ENCODE measurements around the gene KRTAP10-1.
"Not testable (repeated sequence)": the region's sequence is repeated elsewhere in the genome, so short reads cannot be mapped to it uniquely, and the experiment has no call there.

KRTAP10-1 gene, protein sequence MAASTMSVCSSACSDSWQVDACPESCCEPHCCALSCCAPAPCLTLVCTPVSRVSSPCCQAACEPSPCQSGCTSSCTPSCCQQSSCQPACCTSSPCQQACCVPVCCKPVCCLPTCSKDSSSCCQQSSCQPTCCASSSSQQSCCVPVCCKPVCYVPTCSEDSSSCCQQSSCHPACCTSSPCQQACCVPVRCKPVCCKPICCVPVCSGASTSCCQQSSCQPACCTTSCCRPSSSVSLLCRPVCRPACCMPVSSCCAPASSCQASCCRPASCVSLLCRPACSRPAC

GRCh38 chr21:44539991-44540666 lies at the start of gene KRTAP10-1:
TSS of gene KRTAP10-1 (minus strand) at chr21:44540195. CDS start at chr21:44540150, 45 bp downstream.
- in situ Hi-C loops (cut with MboI; ENCODE audit: low sequenced_read_pairs): no loop called here

GRCh38 chr21:44589094-44589493 lies 49.1 kb upstream of the KRTAP10-1 start:
- in situ Hi-C loops (cut with MboI; ENCODE audit: low sequenced_read_pairs): no loop called here

DNA sequence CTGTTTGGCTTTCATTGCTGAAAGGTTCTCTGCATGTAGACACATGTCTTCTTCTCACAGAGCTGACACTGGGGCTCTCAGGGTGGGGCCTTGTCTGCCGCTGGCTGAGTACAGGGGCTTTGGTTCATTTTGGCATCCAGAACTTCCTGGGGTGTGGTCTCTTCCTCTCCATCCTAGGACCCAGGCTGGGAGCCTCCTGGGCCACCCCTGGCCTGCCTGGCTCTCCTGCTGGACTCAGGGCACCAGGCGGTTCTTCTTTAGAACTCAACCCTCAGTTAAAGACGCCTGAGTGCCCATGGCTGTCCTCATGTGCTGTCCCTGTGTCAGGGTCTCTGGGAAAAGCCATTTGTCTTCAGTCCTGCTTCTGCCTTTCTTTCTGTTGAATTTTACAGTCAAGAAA lies 45.9 kb upstream of the KRTAP10-1 start:
- in situ Hi-C loops (cut with MboI; ENCODE audit: low sequenced_read_pairs): no loop called here

- in situ Hi-C loops (cut with MboI; ENCODE audit: low sequenced_read_pairs): no loop called here
Measured at GRCh38 chr21:44583800-44584147, 43.8 kb upstream of the KRTAP10-1 start.

DNA sequence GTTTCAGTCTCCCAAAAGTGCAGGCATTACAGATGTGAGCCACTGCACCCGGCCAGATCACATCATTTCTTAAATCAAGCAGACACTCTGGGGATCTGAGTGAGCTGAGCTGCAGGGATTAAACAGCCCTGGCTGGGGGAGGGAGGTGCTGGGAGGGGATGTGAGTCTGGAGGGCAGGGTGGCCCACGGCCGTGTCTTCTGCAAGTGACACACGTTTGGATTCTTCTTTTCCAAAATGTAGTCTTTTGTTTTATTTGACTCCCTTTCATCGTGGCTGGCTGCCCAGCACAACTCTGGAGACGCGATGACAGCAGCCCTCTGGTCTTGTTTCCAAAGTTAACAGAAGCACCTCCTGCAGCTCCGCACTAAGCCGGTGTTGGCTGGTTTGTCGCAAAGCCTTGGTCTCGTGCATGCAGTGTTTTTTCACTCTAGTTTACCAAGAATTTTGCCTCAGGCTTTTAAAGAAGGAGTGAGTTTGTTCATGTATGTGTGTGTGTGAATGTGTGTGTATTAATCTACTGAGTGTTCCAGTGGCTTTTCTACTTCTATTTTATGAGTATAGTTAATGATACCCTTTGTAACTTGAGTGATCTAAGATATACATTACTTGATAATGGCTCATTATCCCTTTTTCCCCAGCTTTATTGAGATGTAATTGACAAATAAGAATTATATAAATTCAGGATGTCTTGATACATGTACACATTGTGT lies 43.2 kb upstream of the KRTAP10-1 start:
- in situ Hi-C loops (cut with MboI; ENCODE audit: low sequenced_read_pairs): no loop called here

DNA sequence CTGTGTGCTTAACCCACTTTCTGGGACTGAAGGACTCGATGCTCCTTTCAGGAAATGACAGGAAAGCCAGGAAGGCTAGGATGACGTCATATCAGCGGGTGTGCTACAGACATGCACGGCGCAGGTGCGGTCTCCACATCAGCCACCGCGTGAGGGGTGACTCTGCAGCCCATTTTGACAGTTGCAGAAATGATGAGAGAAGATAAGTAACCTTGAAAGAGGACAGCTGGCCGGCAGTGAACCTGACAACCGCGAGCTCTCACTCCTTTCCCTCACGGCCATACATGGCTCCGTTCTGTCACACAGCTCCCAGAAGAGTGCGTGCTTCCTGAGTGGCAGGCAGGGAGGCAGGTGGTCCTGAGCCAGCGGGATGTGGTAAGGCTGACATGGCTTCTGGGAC lies 42.1 kb upstream of the KRTAP10-1 start:
- in situ Hi-C loops (cut with MboI; ENCODE audit: low sequenced_read_pairs): no loop called here

- in situ Hi-C loops (cut with MboI; ENCODE audit: low sequenced_read_pairs): no loop called here
Measured at GRCh38 chr21:44581158-44581557, 41.2 kb upstream of the KRTAP10-1 start.

DNA sequence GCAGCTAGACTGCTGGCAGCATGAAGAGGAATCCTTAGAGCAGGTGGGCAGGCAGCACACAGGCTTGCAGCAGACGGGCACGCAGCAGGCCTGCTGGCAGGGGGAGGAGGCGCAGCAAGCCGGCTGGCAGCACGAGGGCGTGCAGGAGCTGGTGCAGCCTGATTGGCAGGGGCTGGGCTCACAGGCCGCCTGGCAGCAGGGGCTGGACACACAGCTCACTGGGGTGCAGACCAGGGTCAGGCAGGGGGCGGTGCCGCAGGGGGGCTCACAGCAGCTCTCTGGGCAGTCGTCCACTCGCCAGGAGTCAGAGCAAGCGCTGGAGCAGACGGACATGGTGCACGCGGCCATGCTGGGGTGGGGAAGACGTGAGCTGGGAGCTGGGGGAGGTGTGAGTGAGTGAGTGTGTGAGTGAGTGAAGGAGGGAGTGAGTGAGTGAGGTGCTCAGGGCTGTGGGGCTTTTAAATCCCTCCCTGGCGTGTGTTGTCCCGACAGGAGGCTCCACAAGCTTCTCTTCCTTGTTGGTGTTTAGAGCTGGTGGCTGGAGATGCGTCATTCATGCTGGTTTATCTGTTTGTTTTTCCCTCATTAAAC lies 40.3 kb upstream of the KRTAP10-1 start, which contains the start of gene KRTAP10-5:
Gene KRTAP10-5 (minus strand): TSS at position 374 of the 591 bp plus-strand sequence. CDS start 26 bp downstream, at position 348.
- in situ Hi-C loops (cut with MboI; ENCODE audit: low sequenced_read_pairs): not testable (repeated sequence)

DNA sequence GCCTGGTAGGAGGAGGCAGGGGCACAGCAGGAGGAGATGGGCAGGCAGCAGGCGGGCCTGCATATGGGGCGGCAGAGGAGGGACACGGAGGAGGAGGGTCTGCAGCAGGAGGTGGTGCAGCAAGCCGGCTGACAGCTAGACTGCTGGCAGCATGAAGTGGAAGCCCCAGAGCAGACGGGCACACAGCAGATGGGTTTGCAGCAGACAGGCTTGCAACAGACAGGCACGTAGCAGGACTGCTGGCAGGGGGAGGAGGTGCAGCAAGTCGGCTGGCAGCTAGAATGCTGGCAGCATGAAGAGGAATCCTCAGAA lies 39.8 kb upstream of the KRTAP10-1 start:
- in situ Hi-C loops (cut with MboI; ENCODE audit: low sequenced_read_pairs): no loop called here

GRCh38 chr21:44579056-44579832 lies 39.2 kb upstream of the KRTAP10-1 start:
- in situ Hi-C loops (cut with MboI; ENCODE audit: low sequenced_read_pairs): no loop called here

DNA sequence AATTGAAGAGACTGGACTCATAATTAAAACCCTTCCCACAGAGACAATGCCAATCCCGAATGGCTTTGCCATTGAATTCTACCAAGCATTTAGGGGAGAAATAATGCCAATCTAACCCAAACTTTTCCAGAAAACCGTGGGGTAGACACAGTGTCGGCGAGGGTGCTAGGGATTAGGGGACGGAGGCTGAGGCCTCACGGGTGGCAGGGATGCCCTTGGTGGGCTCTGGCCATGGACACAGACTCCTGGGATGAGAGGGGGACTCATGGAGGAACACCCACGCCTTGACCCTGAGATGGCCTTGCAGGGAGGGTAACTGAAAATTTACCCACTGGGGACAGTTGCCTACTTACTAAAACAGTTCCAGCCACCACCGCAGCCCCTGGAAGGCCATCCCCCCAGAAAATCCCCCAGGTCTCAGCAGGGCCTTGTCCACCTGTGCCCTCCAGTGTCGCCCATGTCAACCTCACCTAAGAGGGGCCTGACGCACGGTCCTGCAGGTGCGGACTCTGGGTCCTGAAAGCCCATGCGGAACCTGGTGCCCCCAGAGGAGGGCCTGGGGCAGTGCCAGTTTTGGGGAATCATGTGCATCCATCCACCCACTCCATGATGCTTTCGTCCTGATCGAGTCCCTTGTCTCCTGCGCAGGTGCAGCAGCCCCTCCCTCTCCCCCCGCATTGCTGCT lies 38.5 kb upstream of the KRTAP10-1 start:
- in situ Hi-C loops (cut with MboI; ENCODE audit: low sequenced_read_pairs): no loop called here

- in situ Hi-C loops (cut with MboI; ENCODE audit: low sequenced_read_pairs): no loop called here
Measured at GRCh38 chr21:44576025-44576420, 36.0 kb upstream of the KRTAP10-1 start.

- in situ Hi-C loops (cut with MboI; ENCODE audit: low sequenced_read_pairs): no loop called here
Measured at GRCh38 chr21:44575307-44576024, 35.5 kb upstream of the KRTAP10-1 start.

DNA sequence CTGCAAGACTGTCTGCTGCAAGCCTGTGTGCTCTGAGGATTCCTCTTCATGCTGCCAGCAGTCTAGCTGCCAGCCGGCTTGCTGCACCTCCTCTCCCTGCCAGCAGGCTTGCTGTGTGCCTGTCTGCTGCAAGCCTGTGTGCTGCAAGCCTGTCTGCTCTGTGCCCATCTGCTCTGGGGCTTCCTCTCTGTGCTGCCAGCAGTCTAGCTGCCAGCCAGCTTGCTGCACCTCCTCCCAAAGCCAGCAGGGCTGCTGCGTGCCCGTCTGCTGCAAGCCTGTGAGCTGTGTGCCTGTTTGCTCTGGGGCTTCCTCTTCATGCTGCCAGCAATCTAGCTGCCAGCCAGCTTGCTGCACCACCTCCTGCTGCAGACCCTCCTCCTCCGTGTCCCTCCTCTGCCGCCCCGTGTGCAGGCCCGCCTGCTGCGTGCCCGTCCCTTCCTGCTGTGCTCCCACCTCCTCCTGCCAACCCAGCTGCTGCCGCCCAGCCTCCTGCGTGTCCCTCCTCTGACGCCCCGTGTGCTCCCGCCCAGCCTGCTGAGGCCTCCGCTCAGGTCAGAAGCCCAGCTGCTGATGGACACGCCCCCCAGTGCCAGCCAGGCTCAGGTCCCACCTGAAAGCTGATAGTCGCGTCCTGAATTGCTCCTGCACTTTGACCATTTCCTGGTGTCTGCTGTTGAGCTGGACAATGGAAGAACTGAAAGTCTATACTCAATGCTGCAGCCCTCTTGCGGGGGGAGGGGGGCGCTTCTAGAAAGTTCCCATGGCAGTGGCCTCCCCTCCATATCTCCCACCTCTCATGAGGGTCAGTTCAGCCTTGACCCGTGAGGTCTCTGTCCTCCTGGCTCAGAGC lies 34.7 kb upstream of the KRTAP10-1 start:
- in situ Hi-C loops (cut with MboI; ENCODE audit: low sequenced_read_pairs): no loop called here

DNA sequence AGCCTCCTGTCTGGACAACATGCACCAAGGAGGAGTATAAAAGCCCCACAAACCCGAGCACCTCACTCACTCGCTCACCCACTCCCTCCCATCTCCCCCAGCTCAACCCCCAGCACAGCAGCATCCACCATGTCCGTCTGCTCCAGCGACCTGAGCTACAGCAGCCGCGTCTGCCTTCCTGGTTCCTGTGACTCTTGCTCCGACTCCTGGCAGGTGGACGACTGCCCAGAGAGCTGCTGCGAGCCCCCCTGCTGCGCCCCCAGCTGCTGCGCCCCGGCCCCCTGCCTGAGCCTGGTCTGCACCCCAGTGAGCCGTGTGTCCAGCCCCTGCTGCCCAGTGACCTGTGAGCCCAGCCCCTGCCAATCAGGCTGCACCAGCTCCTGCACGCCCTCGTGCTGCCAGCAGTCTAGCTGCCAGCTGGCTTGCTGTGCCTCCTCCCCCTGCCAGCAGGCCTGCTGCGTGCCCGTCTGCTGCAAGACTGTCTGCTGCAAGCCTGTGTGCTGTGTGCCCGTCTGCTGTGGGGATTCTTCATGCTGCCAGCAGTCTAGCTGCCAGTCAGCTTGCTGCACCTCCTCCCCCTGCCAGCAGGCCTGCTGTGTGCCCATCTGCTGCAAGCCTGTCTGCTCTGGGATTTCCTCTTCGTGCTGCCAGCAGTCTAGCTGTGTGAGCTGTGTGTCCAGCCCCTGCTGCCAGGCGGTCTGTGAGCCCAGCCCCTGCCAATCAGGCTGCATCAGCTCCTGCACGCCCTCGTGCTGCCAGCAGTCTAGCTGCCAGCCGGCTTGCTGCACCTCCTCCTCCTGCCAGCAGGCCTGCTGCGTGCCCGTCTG lies 33.8 kb upstream of the KRTAP10-1 start, which contains the start of gene KRTAP10-4:
Gene KRTAP10-4 (plus strand): TSS at position 100 of the 827 bp plus-strand sequence. CDS start 30 bp downstream, at position 130.
- in situ Hi-C loops (cut with MboI; ENCODE audit: low sequenced_read_pairs): not testable (repeated sequence)

DNA sequence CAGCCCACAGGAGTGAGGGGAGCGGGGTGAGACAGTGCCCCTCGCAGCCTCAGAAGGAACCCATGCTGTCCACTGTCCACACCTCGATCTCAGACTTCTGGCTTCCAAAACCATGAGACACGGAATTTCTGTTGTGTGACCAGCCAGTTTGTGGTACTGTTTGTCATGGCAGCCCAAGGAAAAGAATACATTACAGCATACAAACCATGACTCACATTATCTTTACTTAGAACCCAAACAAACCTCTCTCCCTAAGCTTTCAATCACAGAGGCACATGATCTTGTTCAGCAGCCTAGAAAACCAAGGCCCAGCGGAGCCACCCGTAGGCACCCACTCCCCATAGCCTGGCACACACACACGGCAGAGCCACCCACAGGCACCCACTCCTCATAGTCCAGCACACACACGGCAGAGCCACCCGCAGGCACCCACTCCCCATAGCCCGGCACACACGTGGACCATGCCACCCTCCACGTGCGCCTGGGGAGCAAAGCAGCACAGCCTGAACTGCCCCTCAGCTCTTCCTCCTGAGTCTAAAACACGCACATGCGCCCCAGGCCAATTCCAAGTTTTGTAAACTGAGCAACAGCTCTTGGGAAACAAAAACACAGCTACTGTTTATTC lies 33.1 kb upstream of the KRTAP10-1 start:
- in situ Hi-C loops (cut with MboI; ENCODE audit: low sequenced_read_pairs): no loop called here
